GM12891 (cell line): ENCODE measurements around the gene GSDME.
A peak's percentile ranks its signal among the peaks of the same experiment; 100 is the strongest.

Experiments
- DNase-seq: peaks from one replicate; pipeline ENCODE4 v3.0.0; 2011; ENCODE audit warnings: low spot score; ENCODE audit not compliant: insufficient read length
- FAIRE-seq: peaks from 2 replicates; lab custom pipeline; 2011; peaks lifted over from hg19 to GRCh38; lab: Jason Lieb, UNC
- PAX5 ChIP-seq: IDR thresholded peaks from 2 replicates; pipeline ENCODE4 v1.6.1; 2011; ENCODE audit warnings: low read length, moderate library complexity, mild to moderate bottlenecking; ENCODE audit not compliant: insufficient read depth, severe bottlenecking
- POLR2A ChIP-seq: IDR thresholded peaks from 2 replicates; pipeline ENCODE4 v1.6.1; 2011; ENCODE audit warnings: low read depth, low read length, control low read depth
- POLR2AphosphoS5 ChIP-seq: IDR thresholded peaks from 2 replicates; pipeline ENCODE4 v1.6.1; 2011; ENCODE audit warnings: low read depth, low read length, control low read depth
- POU2F2 ChIP-seq: IDR thresholded peaks from 2 replicates; pipeline ENCODE4 v1.6.1; 2011; ENCODE audit warnings: low read depth, mild to moderate bottlenecking, control low read depth, low read length, moderate library complexity
- SPI1 ChIP-seq: IDR thresholded peaks from 2 replicates; pipeline ENCODE4 v1.6.1; 2011; ENCODE audit warnings: low read depth, low read length, control low read depth
- TAF1 ChIP-seq: IDR thresholded peaks from 2 replicates; pipeline ENCODE4 v1.6.1; 2011; ENCODE audit warnings: low read depth, low read length, control low read depth

Gene GSDME

GRCh38 chr7:24716480-24717246 is 40.6 kb downstream of the GSDME start:
- TF ChIP-seq POU2F2, result no peak
- no peak for TF ChIP-seq SPI1
- no peak for TF ChIP-seq PAX5
- no peak for TF ChIP-seq POLR2AphosphoS5
- no peak for TF ChIP-seq POLR2A
- no peak for TF ChIP-seq TAF1
- DNase-seq (no peak), FAIRE-seq (peak; percentile 70)

GRCh38 chr7:24715661-24716479 is 41.4 kb downstream of the GSDME start:
- DNase-seq (no peak), FAIRE-seq (peak; percentile 97)
- TF ChIP-seq POU2F2, result peak; percentile 67; the same call in 1 of the 2 replicates
- peak; percentile 22; the same call in 1 of the 2 replicates for TF ChIP-seq POLR2AphosphoS5
- TF ChIP-seq TAF1, result no peak
- TF ChIP-seq POLR2A, result peak; percentile 50; the same call in 1 of the 2 replicates
- TF ChIP-seq PAX5, result no peak
- TF ChIP-seq SPI1, result no peak

- FAIRE-seq (no peak), DNase-seq (no peak)
- TF ChIP-seq PAX5 (no peak), SPI1 (no peak), TAF1 (no peak), POLR2A (no peak)
These were observed 42.1 kb downstream of the GSDME start for GRCh38 chr7:24715171-24715570.

GRCh38 chr7:24714676-24715010 is 42.6 kb downstream of the GSDME start:
- DNase-seq (no peak), FAIRE-seq (no peak)
- TF ChIP-seq POLR2AphosphoS5 (no peak), TAF1 (no peak), PAX5 (no peak), POU2F2 (no peak), SPI1 (no peak), POLR2A (no peak)

GRCh38 chr7:24713850-24714675 is 43.2 kb downstream of the GSDME start:
- FAIRE-seq, result peak; percentile 85
- no peak for DNase-seq
- TF ChIP-seq POLR2A (0 out of 2 replicates have a peak, but pooled peaks have one; percentile 8), PAX5 (no peak), POLR2AphosphoS5 (no peak), POU2F2 (no peak), TAF1 (no peak), SPI1 (no peak)

- no peak for TF ChIP-seq SPI1
- 0 out of 2 replicates have a peak, but pooled peaks have one; percentile 33 for TF ChIP-seq POLR2A
- DNase-seq, result no peak
- FAIRE-seq, result no peak
These were observed 44.0 kb downstream of the GSDME start for GRCh38 chr7:24713039-24713793.

- TF ChIP-seq POLR2AphosphoS5, result no peak
- FAIRE-seq (no peak), DNase-seq (no peak)
These were observed 47.5 kb downstream of the GSDME start for GRCh38 chr7:24709585-24710360.

GRCh38 chr7:24709051-24709450 is 48.2 kb downstream of the GSDME start:
- TF ChIP-seq POU2F2 (no peak), TAF1 (no peak), POLR2AphosphoS5 (no peak), SPI1 (no peak), PAX5 (no peak), POLR2A (no peak)
- DNase-seq (no peak), FAIRE-seq (no peak)
